MCF 10A (cell line): Measurements from ENCODE around the gene ISM1. TPM values are rescaled to one million over a fixed set of nuclear protein-coding genes. Genes with fewer than 3 reads are reported as not detected.

Experiments
- BruUV-seq: library from RNA; stranded (reverse); fragments of 400-500 nt; replicated peaks from 2 replicates; lab custom pipeline; 2021; lab: Mats Ljungman, UMichigan
- CTCF ChIA-PET: fragments of 300-600 bp; sonication (Branson Sonifier 250); formaldehyde crosslinking; extraction: SDS; loops from one replicate; lab custom pipeline; 2021; ENCODE audit warnings: antibody characterized with exemption, inconsistent platforms; lab: Yijun Ruan, JAX
- POLR2A ChIA-PET: fragments of 300-600, 350-650 bp; sonication (Branson Sonifier 250); formaldehyde crosslinking; extraction: SDS; loops from one replicate; lab custom pipeline; 2020; ENCODE audit warnings: antibody characterized with exemption, inconsistent platforms; lab: Yijun Ruan, JAX
- DNase-seq: peaks from one replicate; pipeline ENCODE4 v3.0.0-alpha.2; 2018; ENCODE audit not compliant: unreplicated experiment
- H3K27ac Mint-ChIP-seq: one replicate; pipeline ENCODE4 v1.8.0; 2022; ENCODE audit warnings: mild to moderate bottlenecking, low read depth, mixed read lengths; ENCODE audit not compliant: unreplicated experiment
- H3K27me3 Mint-ChIP-seq: one replicate; pipeline ENCODE4 v1.8.0; 2022; ENCODE audit warnings: mixed read lengths; ENCODE audit not compliant: insufficient read depth, unreplicated experiment
- H3K36me3 Mint-ChIP-seq: one replicate; pipeline ENCODE4 v1.8.0; 2022; ENCODE audit warnings: mild to moderate bottlenecking, moderate library complexity, mixed read lengths; ENCODE audit not compliant: insufficient read depth, unreplicated experiment
- H3K4me1 Mint-ChIP-seq: one replicate; pipeline ENCODE4 v1.8.0; 2022; ENCODE audit warnings: mixed read lengths; ENCODE audit not compliant: insufficient read depth, unreplicated experiment
- H3K4me3 Mint-ChIP-seq: one replicate; pipeline ENCODE4 v1.8.0; 2022; ENCODE audit warnings: mild to moderate bottlenecking, moderate library complexity, mixed read lengths; ENCODE audit not compliant: unreplicated experiment
- H3K9me3 Mint-ChIP-seq: one replicate; pipeline ENCODE4 v1.8.0; 2022; ENCODE audit warnings: mixed read lengths; ENCODE audit not compliant: unreplicated experiment
- CTCF ChIP-seq: fragments of 200-600 bp; IDR thresholded peaks from one replicate; pipeline ENCODE4 v1.8.0; 2022; ENCODE audit warnings: antibody characterized with exemption, mild to moderate bottlenecking; ENCODE audit not compliant: unreplicated experiment
- intact Hi-C: fragments of 100-400 bp; cut with micrococcal nuclease; formaldehyde crosslinking; loops from 2 replicates; pipeline ENCODE4 v1.14.1; 2022
- total RNA-seq: library from RNA; stranded (reverse); gene quantifications from 2 replicates; pipeline ENCODE4 v1.2.3, GENCODE V29; 2022

Gene ISM1
- total RNA-seq, 1 experiment from 2014 or later: 1.0 TPM

GRCh38 chr20:13251904-13252297, 30.8 kb downstream of the ISM1 start:
- H3K4me1 Mint-ChIP-seq: peaks cover 13% of the 10 kb centered on the region
- H3K36me3 Mint-ChIP-seq: no peaks in the 10 kb centered on the region
- no TSS peak for BruUV-seq
- no peak overlapping the region for H3K4me3 Mint-ChIP-seq
- H3K9me3 Mint-ChIP-seq: no peaks in the 10 kb centered on the region
- DNase-seq: no peak
- ChIA-PET CTCF (interaction anchor here (0.6 to 5.5 kb wide), 8 partner anchors 10 to 520 kb away, joined by 3 to 31 read pairs (median 4); no protein-coding TSS in a partner anchor), POLR2A (interaction anchor here (0.6 kb wide), 1 partner anchor 17 kb away, joined by 3 read pairs; no protein-coding TSS in a partner anchor)
- TF ChIP-seq CTCF: no peak
- intact Hi-C loops: no loop called here
- no peaks in the 10 kb centered on the region for H3K27me3 Mint-ChIP-seq
- H3K27ac Mint-ChIP-seq: no peak overlapping the region

- no TSS peak for BruUV-seq
- POLR2A ChIA-PET: interaction anchor here (0.7 kb wide), 1 partner anchor 27 kb away, joined by 3 read pairs; no protein-coding TSS in a partner anchor
- Mint-ChIP-seq H3K27ac (no peak overlapping the region), H3K36me3 (no peaks in the 10 kb centered on the region), H3K9me3 (no peaks in the 10 kb centered on the region), H3K27me3 (no peaks in the 10 kb centered on the region), H3K4me1 (no peaks in the 10 kb centered on the region), H3K4me3 (no peak overlapping the region)
- intact Hi-C loops: no loop called here
- CTCF ChIA-PET: no interaction called here
- no peak for TF ChIP-seq CTCF
- no peak for DNase-seq
These were observed 34.3 kb downstream of the ISM1 start for GRCh38 chr20:13255356-13255755.

- no TSS peak for BruUV-seq
- no peaks in the 10 kb centered on the region for H3K36me3 Mint-ChIP-seq
- no peak for DNase-seq
- ChIA-PET CTCF (interaction anchor here (1.1 kb wide), 1 partner anchor 202 kb away, joined by 3 read pairs; no protein-coding TSS in a partner anchor), POLR2A (interaction anchor here (0.7 kb wide), 1 partner anchor 115 kb away, joined by 3 read pairs; no protein-coding TSS in a partner anchor)
- no peaks in the 10 kb centered on the region for H3K9me3 Mint-ChIP-seq
- no peak for TF ChIP-seq CTCF
- H3K4me1 Mint-ChIP-seq: no peaks in the 10 kb centered on the region
- no peak overlapping the region for H3K4me3 Mint-ChIP-seq
- H3K27ac Mint-ChIP-seq: no peak overlapping the region
- no peaks in the 10 kb centered on the region for H3K27me3 Mint-ChIP-seq
- intact Hi-C loops: no loop called here
These were observed 35.5 kb downstream of the ISM1 start for GRCh38 chr20:13256606-13257005.

- POLR2A ChIA-PET: interaction anchor here (1.0 to 1.2 kb wide), 2 partner anchors 9 to 10 kb away, joined by 3 to 6 read pairs; no protein-coding TSS in a partner anchor
- H3K36me3 Mint-ChIP-seq: no peaks in the 10 kb centered on the region
- H3K9me3 Mint-ChIP-seq: no peaks in the 10 kb centered on the region
- no peak overlapping the region for H3K27ac Mint-ChIP-seq
- H3K27me3 Mint-ChIP-seq: no peaks in the 10 kb centered on the region
- intact Hi-C loops: loop anchor here (10.0 kb wide), 1 partner anchor 285 kb away; no protein-coding TSS in a partner anchor
- BruUV-seq: no TSS peak
- no peak overlapping the region for H3K4me3 Mint-ChIP-seq
- no peak for DNase-seq
- TF ChIP-seq CTCF: no peak
- CTCF ChIA-PET: interaction anchor here (0.6 to 3.9 kb wide), 8 partner anchors 10 to 287 kb away, joined by 3 to 31 read pairs (median 6); no protein-coding TSS in a partner anchor
- peaks cover 8% of the 10 kb centered on the region for H3K4me1 Mint-ChIP-seq
These were observed 38.8 kb downstream of the ISM1 start for GRCh38 chr20:13259921-13260320.
